B cell (primary cell): ENCODE results near the gene NMU. TPM values are rescaled to one million over a fixed set of nuclear protein-coding genes. Genes with fewer than 3 reads are reported as not detected.

Source experiments
- ATAC-seq: fragments of 200-7000 bp; cut with Tn5 transposase; one replicate; pipeline ENCODE4 v1.10.0; 2021; ENCODE audit warnings: low read depth, mild to moderate bottlenecking, moderate number of reproducible peaks, moderate library complexity
- CTCF ChIA-PET: fragments of 350-600 bp; sonication (Branson Sonifier 250); formaldehyde crosslinking; loops from one replicate; lab custom pipeline; 2021; ENCODE audit warnings: antibody characterized with exemption, inconsistent platforms; lab: Charles Lee
- POLR2A ChIA-PET: fragments of 350-600 bp; sonication (Branson Sonifier 250); formaldehyde crosslinking; loops from one replicate; lab custom pipeline; 2021; ENCODE audit warnings: antibody characterized with exemption; lab: Charles Lee
- DNase-seq: peaks from one replicate; pipeline ENCODE4 v3.0.0; 2013
- H2AFZ ChIP-seq: 2 replicates; pipeline ENCODE4 v1.6.1; 2012; ENCODE audit warnings: mild to moderate bottlenecking, low read depth, low read length; ENCODE audit not compliant: insufficient read depth, poor library complexity, severe bottlenecking
- H3K27ac ChIP-seq, 2 donors: 1 replicate in 1 of 2; 2 replicates in 1 of 2; pipeline ENCODE4 v1.5.1; 2012 to 2013; ENCODE audit warnings: low read length in 2 of 2, mild to moderate bottlenecking in 2 of 2, moderate library complexity in 1 of 2
- H3K27me3 ChIP-seq, 4 experiments: fragments of 200-600 bp in 1 of 4; sonication (generic) in 1 of 4; replicated peaks in 1 of 4; 1 replicate in 2 of 4; 2 replicates in 2 of 4; pipeline versions ENCODE4 v1.6.1 to v1.7.0; 2013 to 2016; ENCODE audit warnings: low read length in 3 of 4, mild to moderate bottlenecking in 2 of 4, mixed read lengths in 1 of 4, moderate library complexity in 1 of 4; ENCODE audit not compliant: insufficient read depth in 4 of 4, control insufficient read depth in 3 of 4; ENCODE audit errors: control extremely low read depth in 1 of 4
- H3K36me3 ChIP-seq, 2 experiments: replicated peaks in 1 of 2; 1 replicate in 1 of 2; 2 replicates in 1 of 2; pipeline versions ENCODE4 v1.6.1 to v1.7.1; 2013; ENCODE audit warnings: low read length in 1 of 2; ENCODE audit not compliant: insufficient read depth in 2 of 2, control insufficient read depth in 1 of 2; ENCODE audit errors: control extremely low read depth in 1 of 2, extremely low read depth in 1 of 2
- H3K4me1 ChIP-seq, 2 donors: fragments of 200-600 bp in 1 of 2; sonication (generic) in 1 of 2; 1 replicate in 1 of 2; 2 replicates in 1 of 2; pipeline versions ENCODE4 v1.5.1 to v1.6.1; 2013 to 2017; ENCODE audit warnings: low read length in 2 of 2; ENCODE audit not compliant: control insufficient read depth in 2 of 2, insufficient read depth in 2 of 2
- H3K4me2 ChIP-seq: replicated peaks from 2 replicates; pipeline ENCODE3; 2012; ENCODE audit warnings: mild to moderate bottlenecking, low read depth, low read length; ENCODE audit not compliant: poor library complexity, severe bottlenecking
- H3K4me3 ChIP-seq, 5 experiments: fragments of 200-600 bp in 1 of 5; sonication (generic) in 1 of 5; 1 replicate in 3 of 5; 2 replicates in 2 of 5; pipeline versions ENCODE4 v1.5.1 to v1.7.0; 2011 to 2016; ENCODE audit warnings: low read length in 4 of 5, mild to moderate bottlenecking in 4 of 5, low read depth in 2 of 5, control low read depth in 1 of 5, moderate library complexity in 1 of 5; ENCODE audit not compliant: insufficient read depth in 1 of 5; ENCODE audit errors: control extremely low read depth in 1 of 5, extremely low read depth in 1 of 5
- H3K79me2 ChIP-seq: fragments of 200-600 bp; sonication (generic); one replicate; pipeline ENCODE4 v1.6.0; 2016; ENCODE audit warnings: low read length; ENCODE audit not compliant: control insufficient read depth, insufficient read depth
- H3K9ac ChIP-seq: fragments of 200-600 bp; sonication (generic); 2 replicates; pipeline ENCODE4 v1.6.1; 2017; ENCODE audit warnings: mild to moderate bottlenecking, low read length, moderate library complexity
- H3K9me3 ChIP-seq, 3 donors: one replicate each; pipeline versions ENCODE4 v1.6.1 to v1.7.1; 2013; ENCODE audit warnings: low read length in 2 of 3; ENCODE audit not compliant: control insufficient read depth in 2 of 3, insufficient read depth in 1 of 3; ENCODE audit errors: control extremely low read depth in 1 of 3
- H4K20me1 ChIP-seq: 2 replicates; pipeline ENCODE4 v1.6.0; 2012; ENCODE audit warnings: mild to moderate bottlenecking, low read length; ENCODE audit not compliant: insufficient read depth, control insufficient read depth, poor library complexity, severe bottlenecking
- H3K27ac Mint-ChIP-seq: one replicate; pipeline ENCODE4 v1.8.0; 2021; ENCODE audit warnings: mixed read lengths
- H3K27me3 Mint-ChIP-seq: one replicate; pipeline ENCODE4 v1.8.0; 2021; ENCODE audit warnings: mixed read lengths
- H3K4me1 Mint-ChIP-seq: one replicate; pipeline ENCODE4 v1.8.0; 2021; ENCODE audit warnings: mixed read lengths
- H3K4me3 Mint-ChIP-seq: one replicate; pipeline ENCODE4 v1.8.0; 2021; ENCODE audit warnings: mixed read lengths
- H3K9me3 Mint-ChIP-seq: one replicate; pipeline ENCODE4 v1.8.0; 2022; ENCODE audit warnings: mixed read lengths; ENCODE audit not compliant: insufficient read depth
- CTCF ChIP-seq: fragments of 200-600 bp; IDR thresholded peaks from one replicate; pipeline ENCODE4 v1.8.0; 2022; ENCODE audit warnings: antibody characterized with exemption, mild to moderate bottlenecking
- EZH2 ChIP-seq: IDR thresholded peaks from 2 replicates; pipeline ENCODE4 v1.6.1; 2012; ENCODE audit warnings: borderline replicate concordance, low read depth, mild to moderate bottlenecking, moderate library complexity, low read length; ENCODE audit not compliant: insufficient read depth, poor library complexity, severe bottlenecking
- WGBS: methylation state at CpG from one replicate; pipeline ENCODE4 v1.1.5; 2013; ENCODE audit warnings: missing lambda C conversion rate; ENCODE audit not compliant: insufficient coverage; 5-methylcytosine and 5-hydroxymethylcytosine counted together
- intact Hi-C: fragments of 100-400 bp; cut with micrococcal nuclease; formaldehyde crosslinking; loops from one replicate; pipeline ENCODE4 v1.10.0; 2022
- polyA plus RNA-seq: library from polyadenylated mRNA; depleted of rRNA; stranded (reverse); fragments of >200 nt; gene quantifications from 2 replicates; pipeline ENCODE4 v1.2.3, GENCODE V29; 2012
- total RNA-seq, 2 donors: library from RNA; stranded (reverse); fragments of 120-200 nt in 1 of 2; gene quantifications; 1 replicate in 1 of 2; 2 replicates in 1 of 2; pipeline versions ENCODE4 v1.2.3 to v1.2.4, GENCODE V29; 2013 to 2022

NMU gene
- total and polyA plus RNA-seq, 2 donors (not counting 1 experiment from before 2014, with no cell fraction given) = not detected

DNA sequence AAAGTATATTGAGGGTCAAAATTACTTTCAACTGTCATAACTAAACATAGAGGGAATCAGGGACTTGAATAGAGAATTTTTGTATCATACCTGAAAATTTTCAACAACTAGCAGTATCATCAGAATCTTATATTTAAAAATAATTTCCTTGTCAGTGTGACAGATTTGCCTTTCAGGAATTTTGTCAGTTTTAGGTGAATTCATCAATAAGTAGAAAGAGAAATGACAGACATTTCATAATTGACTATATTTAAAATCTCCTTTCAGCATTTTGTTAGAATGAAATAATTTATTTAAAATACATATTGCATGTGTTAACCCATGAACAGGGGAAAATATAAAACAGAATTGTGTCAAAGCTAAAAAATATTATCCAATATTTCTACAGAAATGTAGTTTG, 35.5 kb downstream of the NMU start:
- Mint-ChIP-seq H3K27me3 (peaks cover 11% of the 10 kb centered on the region), H3K27ac (no peak overlapping the region), H3K9me3 (no peaks in the 10 kb centered on the region), H3K4me1 (no peaks in the 10 kb centered on the region), H3K4me3 (no peak overlapping the region)
- H3K36me3 ChIP-seq = no peaks in the 10 kb centered on the region
- no peaks in the 10 kb centered on the region for H3K4me1 ChIP-seq
- peaks cover 0 to 5% (median 1%) of the 10 kb centered on the region in 4 experiments for H3K27me3 ChIP-seq
- H3K4me2 ChIP-seq = no peak overlapping the region
- intact Hi-C loops = no loop called here
- no peak for TF ChIP-seq CTCF
- no peak for TF ChIP-seq EZH2
- H3K79me2 ChIP-seq = no peaks in the 10 kb centered on the region
- no peak for ATAC-seq
- H3K4me3 ChIP-seq = no peak overlapping the region
- CTCF ChIA-PET = interaction anchor here (0.7 kb wide), 1 partner anchor 192 kb away, joined by 3 read pairs; no protein-coding TSS in a partner anchor
- H2AFZ ChIP-seq = no peak overlapping the region
- no peak for DNase-seq
- H3K9me3 ChIP-seq = no peaks in the 10 kb centered on the region
- no peak overlapping the region for H3K27ac ChIP-seq
- H4K20me1 ChIP-seq = no peaks in the 10 kb centered on the region
- POLR2A ChIA-PET = no interaction called here
- no peak overlapping the region for H3K9ac ChIP-seq

- H3K9me3 Mint-ChIP-seq = no peaks in the 10 kb centered on the region
- Histone ChIP-seq H4K20me1 (no peaks in the 10 kb centered on the region), H3K27ac (no peak overlapping the region), H3K4me1 (no peaks in the 10 kb centered on the region), H3K36me3 (no peaks in the 10 kb centered on the region), H3K79me2 (no peaks in the 10 kb centered on the region), H3K9me3 (no peaks in the 10 kb centered on the region), H3K4me3 (no peak overlapping the region), H3K27me3 (peaks cover 0 to 5% (median 1%) of the 10 kb centered on the region in 4 experiments), H3K4me2 (no peak overlapping the region), H3K9ac (no peak overlapping the region), H2AFZ (no peak overlapping the region)
- DNase-seq = no peak
- WGBS = no CpG with 5 or more reads among the region's 2 CpGs
- no peaks in the 10 kb centered on the region for H3K4me1 Mint-ChIP-seq
- CTCF ChIA-PET = no interaction called here
- intact Hi-C loops = no loop called here
- POLR2A ChIA-PET = no interaction called here
- no peak overlapping the region for H3K27ac Mint-ChIP-seq
- H3K4me3 Mint-ChIP-seq = no peak overlapping the region
- TF ChIP-seq CTCF = no peak
- TF ChIP-seq EZH2 = no peak
- no peak for ATAC-seq
- peaks cover 7% of the 10 kb centered on the region for H3K27me3 Mint-ChIP-seq
Measured at GRCh38 chr4:55598641-55599040, 37.5 kb downstream of the NMU start.
